Pancreas (tissue), 8 donors: ENCODE measurements around the gene AP5B1. TPM values are rescaled to one million over a fixed set of nuclear protein-coding genes. Genes with fewer than 3 reads are reported as not detected.

ENCODE experiments used
- polyA plus RNA-seq, 2 donors: library from polyadenylated mRNA; stranded (reverse); fragments of 200-250 nt; gene quantifications; one replicate each; pipeline ENCODE4 v1.2.3, GENCODE V29; 2013
- total RNA-seq, 6 donors: library from RNA; stranded (reverse); fragmentation: NEBNext Ultra II Directional in 4 of 6; extraction: Animal tissue kit (Norgen Biotek cat#: 25700) in 4 of 6; gene quantifications; one replicate each; pipeline versions ENCODE4 v1.2.1 to v1.2.4, GENCODE V29; 2021 to 2023
- donor health status: healthy with polysubstance abuse.
- donor health status: DM: no; HTN: no; CAD: no; lungs with moderate emphysema.
- donor health status: DM: no; HTN: no; CAD: no.
- donor health status: Bipolar disorder and iron deficiency.
- donor health status: DM: yes; HTN: yes; CAD: no.
- donor health status: DM: no; HTN: no; CAD: no.
- donor health status: DM: no; HTN: no; CAD: no.
- donor health status: DM: yes; HTN: yes; CAD: no.

AP5B1 gene
- total and polyA plus RNA-seq, 8 donors: 4.2 to 12.7 (median 11.1) TPM

Other genes with a start within 250 kb of the AP5B1 start
- 100 to 1,000 TPM in 1 of 6 donors, 10 to 100 TPM in 5; 44.7 to 119 (median 63.4) TPM for gene LTBP3, start 222.6 kb downstream of the AP5B1 start, total RNA-seq
- 100 to 1,000 TPM; 118 to 151 TPM for gene LTBP3, start 222.6 kb downstream of the AP5B1 start, polyA plus RNA-seq
- 10 to 100 TPM; 17.8 to 29.1 (median 20.1) TPM for gene ZNRD2, start 210.5 kb downstream of the AP5B1 start, total RNA-seq
- gene ZNRD2, start 210.5 kb downstream of the AP5B1 start, polyA plus RNA-seq: 10 to 100 TPM; 32.5 to 34.8 TPM
- 10 to 100 TPM; 22.7 to 45.9 (median 28.6) TPM for gene FAM89B, start 208.4 kb downstream of the AP5B1 start, total RNA-seq
- 10 to 100 TPM; 37.3 to 49.1 TPM for gene FAM89B, start 208.4 kb downstream of the AP5B1 start, polyA plus RNA-seq
- gene EHBP1L1, start 204.9 kb downstream of the AP5B1 start, total RNA-seq: 10 to 100 TPM in 4 of 6 donors, 1 to 10 TPM in 2; 6.5 to 26.2 (median 11.2) TPM
- gene EHBP1L1, start 204.9 kb downstream of the AP5B1 start, polyA plus RNA-seq: 10 to 100 TPM; 25.0 to 34.2 TPM
- under 1 TPM in 3 of 6 donors, not detected in 3; 0.19 to 0.84 (median 0.28) TPM for gene KCNK7, start 185.2 kb downstream of the AP5B1 start, total RNA-seq
- gene KCNK7, start 185.2 kb downstream of the AP5B1 start, polyA plus RNA-seq: 1 to 10 TPM in 1 of 2 donors, under 1 TPM in 1; 0.91 to 1.6 TPM
- gene MAP3K11, start 166.8 kb downstream of the AP5B1 start, total RNA-seq: 10 to 100 TPM; 23.2 to 40.6 (median 26.7) TPM
- gene MAP3K11, start 166.8 kb downstream of the AP5B1 start, polyA plus RNA-seq: 10 to 100 TPM; 75.5 to 84.7 TPM
- 10 to 100 TPM; 13.5 to 21.5 (median 17.3) TPM for gene PCNX3, start 165.2 kb downstream of the AP5B1 start, total RNA-seq
- 10 to 100 TPM; 21.7 to 26.3 TPM for gene PCNX3, start 165.2 kb downstream of the AP5B1 start, polyA plus RNA-seq
- 10 to 100 TPM; 11.2 to 38.2 (median 21.2) TPM for gene SIPA1, start 142.9 kb downstream of the AP5B1 start, total RNA-seq
- 10 to 100 TPM; 42.3 to 52.2 TPM for gene SIPA1, start 142.9 kb downstream of the AP5B1 start, polyA plus RNA-seq
- 10 to 100 TPM; 29.8 to 42.2 (median 34.6) TPM for gene RELA, start 118.1 kb downstream of the AP5B1 start, total RNA-seq
- gene RELA, start 118.1 kb downstream of the AP5B1 start, polyA plus RNA-seq: 10 to 100 TPM; 37.3 to 46.6 TPM
- 10 to 100 TPM; 26.5 to 39.8 (median 35.0) TPM for gene KAT5, start 68.7 kb downstream of the AP5B1 start, total RNA-seq
- 10 to 100 TPM; 79.6 to 99.6 TPM for gene KAT5, start 68.7 kb downstream of the AP5B1 start, polyA plus RNA-seq
- gene RNASEH2C, start 60.2 kb downstream of the AP5B1 start, total RNA-seq: 10 to 100 TPM; 16.1 to 29.3 (median 20.4) TPM
- gene RNASEH2C, start 60.2 kb downstream of the AP5B1 start, polyA plus RNA-seq: 10 to 100 TPM; 37.1 to 49.3 TPM
- gene OVOL1, start 6.1 kb upstream of the AP5B1 start, total RNA-seq: 1 to 10 TPM; 1.1 to 5.6 (median 1.8) TPM
- gene OVOL1, start 6.1 kb upstream of the AP5B1 start, polyA plus RNA-seq: 1 to 10 TPM; 1.9 TPM
- under 1 TPM in 4 of 6 donors, not detected in 2; 0.12 to 0.75 (median 0.43) TPM for gene SNX32, start 53.0 kb upstream of the AP5B1 start, total RNA-seq
- under 1 TPM; 0.23 to 0.30 TPM for gene SNX32, start 53.0 kb upstream of the AP5B1 start, polyA plus RNA-seq
- gene CFL1, start 77.2 kb upstream of the AP5B1 start, total RNA-seq: 100 to 1,000 TPM in 4 of 6 donors, 10 to 100 TPM in 2; 87.8 to 311 (median 148) TPM
- 100 to 1,000 TPM; 164 to 231 TPM for gene CFL1, start 77.2 kb upstream of the AP5B1 start, polyA plus RNA-seq
- 10 to 100 TPM; 12.7 to 29.5 (median 18.0) TPM for gene MUS81, start 79.5 kb upstream of the AP5B1 start, total RNA-seq
- 10 to 100 TPM; 60.7 to 62.6 TPM for gene MUS81, start 79.5 kb upstream of the AP5B1 start, polyA plus RNA-seq
- gene EFEMP2, start 91.8 kb upstream of the AP5B1 start, total RNA-seq: 10 to 100 TPM; 11.3 to 40.6 (median 14.9) TPM
- 10 to 100 TPM; 38.3 to 51.0 TPM for gene EFEMP2, start 91.8 kb upstream of the AP5B1 start, polyA plus RNA-seq
- under 1 TPM in 5 of 6 donors, not detected in 1; 0.14 to 0.72 (median 0.46) TPM for gene CTSW, start 98.9 kb upstream of the AP5B1 start, total RNA-seq
- under 1 TPM; 0.31 to 0.65 TPM for gene CTSW, start 98.9 kb upstream of the AP5B1 start, polyA plus RNA-seq
- gene FIBP, start 107.5 kb upstream of the AP5B1 start, total RNA-seq: 10 to 100 TPM; 18.0 to 28.5 (median 22.7) TPM
- 10 to 100 TPM; 35.0 to 56.2 TPM for gene FIBP, start 107.5 kb upstream of the AP5B1 start, polyA plus RNA-seq
- 10 to 100 TPM in 3 of 6 donors, 1 to 10 TPM in 3; 7.7 to 18.9 (median 10.1) TPM for gene CCDC85B, start 109.7 kb upstream of the AP5B1 start, total RNA-seq
- gene CCDC85B, start 109.7 kb upstream of the AP5B1 start, polyA plus RNA-seq: 10 to 100 TPM; 13.8 to 22.4 TPM
- 1 to 10 TPM in 1 of 6 donors, under 1 TPM in 5; 0.19 to 1.2 (median 0.45) TPM for gene FOSL1, start 119.4 kb upstream of the AP5B1 start, total RNA-seq
- gene FOSL1, start 119.4 kb upstream of the AP5B1 start, polyA plus RNA-seq: 1 to 10 TPM; 2.2 to 4.3 TPM
- 10 to 100 TPM; 10.2 to 19.4 (median 13.4) TPM for gene C11orf68, start 138.1 kb upstream of the AP5B1 start, total RNA-seq
- gene C11orf68, start 138.1 kb upstream of the AP5B1 start, polyA plus RNA-seq: 10 to 100 TPM; 14.3 to 20.8 TPM
- 10 to 100 TPM; 20.4 to 31.7 (median 25.1) TPM for gene DRAP1, start 138.4 kb upstream of the AP5B1 start, total RNA-seq
- 10 to 100 TPM; 58.5 to 58.8 TPM for gene DRAP1, start 138.4 kb upstream of the AP5B1 start, polyA plus RNA-seq
- under 1 TPM in 1 of 6 donors, not detected in 5; 0.19 TPM for gene TSGA10IP, start 164.5 kb upstream of the AP5B1 start, total RNA-seq
- gene TSGA10IP, start 164.5 kb upstream of the AP5B1 start, polyA plus RNA-seq: not detected
- 10 to 100 TPM; 19.2 to 28.2 (median 22.0) TPM for gene SART1, start 180.8 kb upstream of the AP5B1 start, total RNA-seq
- 10 to 100 TPM; 73.9 to 98.5 TPM for gene SART1, start 180.8 kb upstream of the AP5B1 start, polyA plus RNA-seq
- 10 to 100 TPM in 5 of 6 donors, 1 to 10 TPM in 1; 9.5 to 16.0 (median 12.2) TPM for gene EIF1AD, start 221.2 kb upstream of the AP5B1 start, total RNA-seq
- 10 to 100 TPM; 11.6 to 14.0 TPM for gene EIF1AD, start 221.2 kb upstream of the AP5B1 start, polyA plus RNA-seq
- gene BANF1, start 221.5 kb upstream of the AP5B1 start, total RNA-seq: 10 to 100 TPM; 47.5 to 99.0 (median 77.4) TPM
- gene BANF1, start 221.5 kb upstream of the AP5B1 start, polyA plus RNA-seq: 100 to 1,000 TPM; 107 to 146 TPM
- under 1 TPM in 3 of 6 donors, not detected in 3; 0.22 to 0.94 (median 0.64) TPM for gene CST6, start 231.0 kb upstream of the AP5B1 start, total RNA-seq
- gene CST6, start 231.0 kb upstream of the AP5B1 start, polyA plus RNA-seq: under 1 TPM in 1 of 2 donors, not detected in 1; 0.80 TPM
- gene CATSPER1, start 245.5 kb upstream of the AP5B1 start, total RNA-seq: under 1 TPM in 2 of 6 donors, not detected in 4; 0.06 to 0.41 TPM
- gene CATSPER1, start 245.5 kb upstream of the AP5B1 start, polyA plus RNA-seq: under 1 TPM; 0.27 to 0.38 TPM